D721Med (cell line): ENCODE data around the gene DDX10.

Experiments
- DNase-seq: peaks from one replicate; pipeline ENCODE4 v3.0.0; 2011; ENCODE audit warnings: low spot score; ENCODE audit not compliant: insufficient read length
- FAIRE-seq: peaks from 2 replicates; lab custom pipeline; 2011; peaks lifted over from hg19 to GRCh38; lab: Jason Lieb, UNC
- CTCF ChIP-seq: IDR thresholded peaks from 2 replicates; pipeline ENCODE4 v1.5.1; 2012; ENCODE audit warnings: mild to moderate bottlenecking, control low read depth; ENCODE audit not compliant: insufficient read depth; ENCODE audit errors: missing control alignments

The DDX10 gene

DNA sequence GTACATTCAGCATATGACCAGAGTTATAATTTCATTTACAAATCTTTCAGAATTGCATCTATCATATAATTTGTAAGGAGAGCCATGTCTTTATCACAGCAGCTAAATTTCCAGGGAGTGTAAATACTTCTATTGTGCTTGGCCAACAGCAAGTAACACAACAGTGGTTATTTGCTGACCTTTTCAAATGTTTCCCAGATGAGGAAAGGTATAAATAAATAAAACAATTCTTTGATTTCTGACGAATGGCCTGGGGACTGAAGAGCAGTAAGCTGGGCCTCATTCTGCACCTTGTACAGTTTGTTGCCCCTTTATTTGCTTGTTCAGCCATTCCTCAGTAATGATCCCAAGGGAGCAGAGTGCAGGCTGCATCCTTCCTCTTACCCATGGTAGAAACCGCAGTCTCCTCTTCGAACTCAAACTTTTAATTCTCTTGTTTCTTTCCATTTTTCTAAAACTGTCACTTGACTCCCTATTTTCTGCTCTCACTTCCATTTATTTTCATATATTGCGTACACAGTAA lies 132.8 kb downstream of the DDX10 start:
- DNase-seq: no peak
- no peak for FAIRE-seq

DNA sequence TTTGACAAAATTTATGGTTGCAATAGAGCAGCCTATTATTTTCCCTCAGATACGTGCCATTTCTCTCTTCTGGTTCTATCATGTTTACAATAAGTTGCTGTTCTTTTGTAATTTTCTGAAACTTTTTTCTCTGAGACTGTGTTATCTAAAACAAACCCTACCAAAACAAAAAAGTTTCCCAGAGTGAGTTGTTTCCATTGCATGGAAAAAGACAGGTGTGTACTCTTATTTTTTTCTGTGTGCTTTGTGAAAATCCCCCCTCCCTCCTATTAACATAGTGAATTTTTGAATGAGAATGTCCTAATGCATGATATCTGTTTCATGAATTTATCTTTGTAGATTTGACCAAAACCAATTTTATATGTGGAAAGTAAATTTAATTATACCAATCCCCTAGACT lies 137.6 kb downstream of the DDX10 start:
- TF ChIP-seq CTCF: no peak
- FAIRE-seq (no peak), DNase-seq (no peak)

More for the DNA sequence above, 132.8 kb downstream of the DDX10 start:
- no peak for TF ChIP-seq CTCF

- FAIRE-seq: no peak
- no peak for TF ChIP-seq CTCF
Observed at GRCh38 chr11:108803776-108804175, 138.9 kb downstream of the DDX10 start.

GRCh38 chr11:108804511-108804910 lies 139.6 kb downstream of the DDX10 start:
- TF ChIP-seq CTCF: no peak
- FAIRE-seq (no peak), DNase-seq (no peak)

More at GRCh38 chr11:108803776-108804175, 138.9 kb downstream of the DDX10 start:
- no peak for DNase-seq

DNA sequence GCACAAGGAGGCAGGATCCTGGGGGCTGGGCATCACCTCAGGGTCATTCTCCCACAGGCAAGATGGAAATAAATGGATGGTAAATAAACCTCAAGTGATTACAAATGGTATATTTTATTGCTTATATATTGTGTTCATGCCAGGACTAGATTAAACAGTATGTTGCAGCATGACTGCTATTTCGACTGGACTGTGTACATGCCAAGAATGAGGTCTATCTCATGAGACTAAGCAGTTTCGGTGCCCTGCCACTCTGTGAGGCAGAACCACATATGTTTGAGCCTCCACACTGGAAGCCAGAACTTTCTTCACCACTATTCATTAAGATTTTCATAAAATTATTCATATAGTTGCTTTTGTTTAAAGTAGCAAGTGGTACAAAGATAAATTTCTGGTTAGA lies 140.2 kb downstream of the DDX10 start:
- DNase-seq: no peak
- TF ChIP-seq CTCF: no peak
- no peak for FAIRE-seq

DNA sequence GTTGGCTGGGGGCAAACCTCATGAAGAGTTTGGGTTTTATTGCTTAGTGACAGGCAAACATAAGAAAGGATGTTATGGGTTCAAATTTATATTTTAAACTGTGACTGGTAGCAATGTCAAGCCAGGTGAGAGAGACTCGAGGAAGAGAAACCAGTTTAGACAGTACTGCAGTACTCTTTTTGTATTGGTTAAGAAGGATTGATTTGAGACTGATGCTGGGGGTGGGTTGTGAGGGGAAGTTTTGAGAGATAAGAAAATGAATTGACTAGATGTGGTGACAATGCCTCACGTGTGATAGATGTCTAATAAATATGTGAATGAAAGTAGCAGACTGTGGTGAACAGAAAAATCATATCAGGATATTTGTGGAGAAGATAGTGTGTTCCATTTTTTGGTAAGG lies 142.4 kb downstream of the DDX10 start:
- TF ChIP-seq CTCF: no peak
- no peak for DNase-seq
- FAIRE-seq: no peak

- FAIRE-seq: no peak
- DNase-seq: no peak
- TF ChIP-seq CTCF: no peak
Observed at GRCh38 chr11:108813086-108813485, 148.2 kb downstream of the DDX10 start.
